HG02759 (cell line): ENCODE measurements around the gene SLC7A5.
A peak's percentile ranks its signal among the peaks of the same experiment; 100 is the strongest.
"Not testable (repeated sequence)": the region's sequence is repeated elsewhere in the genome, so short reads cannot be mapped to it uniquely, and the experiment has no call there.

ENCODE experiments used
- ATAC-seq: cut with Tn5 transposase; IDR thresholded peaks from one replicate; pipeline ENCODE4 v1.9.1; 2021; ENCODE audit warnings: mild to moderate bottlenecking, moderate library complexity; ENCODE audit not compliant: unreplicated experiment

SLC7A5 gene

GRCh38 chr16:87862597-87863326 is 6.5 kb downstream of the SLC7A5 start:
- not testable (repeated sequence) for ATAC-seq

- not testable (repeated sequence) for ATAC-seq
These were observed 7.8 kb downstream of the SLC7A5 start for GRCh38 chr16:87861300-87862099.

- ATAC-seq: no peak
These were observed 8.6 kb downstream of the SLC7A5 start for GRCh38 chr16:87860553-87861299.

GRCh38 chr16:87858151-87858993 is 10.9 kb downstream of the SLC7A5 start:
- ATAC-seq: not testable (repeated sequence)

GRCh38 chr16:87856791-87857228 is 12.5 kb downstream of the SLC7A5 start:
- ATAC-seq: no peak

- ATAC-seq: no peak
These were observed 13.2 kb downstream of the SLC7A5 start for GRCh38 chr16:87855852-87856715.

- no peak for ATAC-seq
These were observed 14.2 kb downstream of the SLC7A5 start for GRCh38 chr16:87854907-87855683.

- no peak for ATAC-seq
These were observed 15.0 kb downstream of the SLC7A5 start for GRCh38 chr16:87854053-87854906.

GRCh38 chr16:87853411-87854052 is 15.8 kb downstream of the SLC7A5 start:
- ATAC-seq: peak; percentile 57

- ATAC-seq: no peak
These were observed 17.7 kb downstream of the SLC7A5 start for GRCh38 chr16:87851601-87852000.

GRCh38 chr16:87851141-87851587 is 18.1 kb downstream of the SLC7A5 start:
- ATAC-seq: no peak

- no peak for ATAC-seq
These were observed 19.0 kb downstream of the SLC7A5 start for GRCh38 chr16:87850009-87851006.

- no peak for ATAC-seq
These were observed 19.8 kb downstream of the SLC7A5 start for GRCh38 chr16:87849419-87850008.

- ATAC-seq: no peak
These were observed 20.5 kb downstream of the SLC7A5 start for GRCh38 chr16:87848676-87849345.
